Measurements from ENCODE around the gene ARF3. TPM values are rescaled to one million over a fixed set of nuclear protein-coding genes. Genes with fewer than 3 reads are reported as not detected.

The ARF3 gene
- total and polyA plus RNA-seq, 9 of the 15 experiments (the other 6 are each of a cell fraction or from before 2014, with no cell fraction given): 5.9 to 170 (median 64.4) TPM

DNA sequence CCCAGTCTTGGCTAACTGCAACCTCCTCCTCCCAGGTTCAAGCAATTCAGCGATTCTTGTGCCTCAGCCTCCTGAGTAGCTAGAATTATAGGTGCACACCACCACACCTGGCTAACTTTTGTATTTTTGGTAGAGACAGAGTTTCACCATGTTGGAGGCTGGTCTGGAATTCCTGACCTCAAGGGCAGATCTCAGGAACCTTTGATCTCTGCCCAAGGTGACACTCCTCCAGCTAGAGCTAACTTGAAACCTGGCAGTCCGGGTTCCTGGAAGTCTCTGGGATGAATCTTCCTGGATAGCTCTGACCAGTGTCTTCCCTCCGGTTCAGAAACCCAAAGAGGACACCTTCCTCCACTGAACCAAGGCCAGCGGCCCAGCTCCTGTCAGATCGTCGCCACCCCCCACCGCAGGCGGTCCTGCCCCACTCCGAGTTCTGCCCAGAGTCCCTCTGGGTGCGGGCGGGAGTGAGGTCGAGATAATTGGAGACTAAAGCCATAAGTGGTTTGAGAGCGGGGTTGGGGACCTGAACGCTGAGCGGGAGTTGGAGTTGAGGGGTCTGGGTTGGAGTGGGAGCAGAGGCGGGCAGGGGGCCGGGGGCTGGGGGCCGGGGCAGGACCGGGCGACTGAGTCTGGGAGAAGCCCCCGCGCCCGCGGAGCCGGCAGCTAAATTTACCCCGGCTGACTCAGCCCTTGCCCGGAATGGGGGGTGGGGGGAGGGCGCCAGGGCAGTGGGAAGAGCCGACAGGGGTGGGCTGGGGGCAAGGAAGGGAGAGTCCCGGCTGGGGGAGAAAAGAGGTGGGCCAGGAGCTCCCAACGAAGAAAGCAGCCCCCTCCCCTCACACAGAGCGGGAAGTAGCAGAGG is 37.2 kb upstream of the ARF3 start (continued):
- TF ChIP-seq ZNF707 (CRISPR knock-in tag; conservative IDR thresholded peaks at IDR 0.05) (no peak), FOXK1 (CRISPR knock-in tag; IDR thresholded peaks at IDR 0.05; ENCODE audit: borderline replicate concordance) (no peak)

DNA sequence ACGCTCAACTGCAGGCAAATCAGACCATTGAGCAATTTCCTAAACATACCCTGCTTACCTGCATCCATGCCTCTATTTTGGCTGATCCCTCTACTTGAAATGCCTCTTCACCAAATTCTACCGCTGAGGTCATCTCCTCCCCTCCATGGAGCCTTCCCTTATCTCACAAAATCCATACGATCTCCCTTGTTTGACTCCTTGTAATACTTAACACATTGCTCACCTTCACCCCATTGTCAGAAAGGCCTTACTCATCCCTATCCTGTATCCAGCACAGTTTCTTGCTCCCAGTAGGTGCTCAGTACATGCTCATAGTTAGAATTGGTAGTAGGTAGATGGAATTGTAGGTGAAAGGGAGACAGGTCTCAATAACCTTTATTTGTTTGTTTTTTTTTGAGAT is 36.5 kb upstream of the ARF3 start:
- peak in 2 of 4 experiments; percentile 50 to 53 for DNase-seq (ENCODE audit: extremely low read depth in 1 of 4, low spot score in 3 of 4)
- no peak overlapping the region for H3K4me3 ChIP-seq
- H3K27me3 ChIP-seq (ENCODE audit: control insufficient read depth in 2 of 2, insufficient read depth in 2 of 2, low read length in 2 of 2): peaks cover 4 to 5% of the 10 kb centered on the region in 2 experiments; a peak in 1 of 5 replicates
- ChIA-PET CTCF (ENCODE audit: low intra/inter-chr PET ratio) (interaction anchor here (0.6 kb wide), 1 partner anchor 1338 kb away, joined by 3 read pairs; no protein-coding TSS in a partner anchor), POLR2A (interaction anchor here (0.9 to 1.1 kb wide), 3 partner anchors 14 to 137 kb away, joined by 3 read pairs; no protein-coding TSS in a partner anchor)
- no TSS peak for BruUV-seq (replicated peaks)
- no peaks in the 10 kb centered on the region for H3K9me3 ChIP-seq (replicated peaks; ENCODE audit: control insufficient read depth, insufficient read depth, low read depth, low read length)
- in situ Hi-C loops (cut with MboI) (no loop called here), intact Hi-C loops (cut with micrococcal nuclease) (loop anchor here (2.0 to 10.0 kb wide), 2 partner anchors 57 to 241 kb away; no protein-coding TSS in a partner anchor)
- no peaks in the 10 kb centered on the region for H3K9me1 ChIP-seq (ENCODE audit: control insufficient read depth, insufficient read depth, low read length)
- no peak overlapping the region for H3K4me2 ChIP-seq (ENCODE audit: insufficient read depth, low read length)
- FAIRE-seq: peak; percentile 74
- H3K79me2 ChIP-seq (ENCODE audit: control insufficient read depth, insufficient read depth, low read length): peaks cover 4% of the 10 kb centered on the region; the same call in 2 of the 3 replicates
- 18% methylated on average over 3 of the region's 3 CpGs for WGBS (ENCODE audit: insufficient coverage, low coverage, missing lambda C conversion rate)
- peaks cover 2 to 37% of the 10 kb centered on the region in 2 experiments; a peak in 3 of 5 replicates for H3K4me1 ChIP-seq (replicated peaks in 1 of 2; ENCODE audit: control insufficient read depth in 2 of 2, insufficient read depth in 2 of 2, low read length in 2 of 2)
- H4K20me1 ChIP-seq (replicated peaks; ENCODE audit: control insufficient read depth, insufficient read depth, low read length): no peaks in the 10 kb centered on the region
- H3K27ac ChIP-seq (ENCODE audit: extremely low read depth, low read depth, low read length): no peak overlapping the region
- no peak overlapping the region for H3K9ac ChIP-seq (ENCODE audit: insufficient read depth in 1 of 2, low read depth in 2 of 2, low read length in 2 of 2)
- H2AFZ ChIP-seq (ENCODE audit: low read depth, low read length): no peak overlapping the region
- ATAC-seq: no peak
- H3K36me3 ChIP-seq (ENCODE audit: control insufficient read depth, insufficient read depth, low read length): no peaks in the 10 kb centered on the region
- 0 out of 2 replicates have a peak, but pooled peaks have one; percentile 24 for TF ChIP-seq FOSL1 (tag; conservative IDR thresholded peaks at IDR 0.05)
- TF ChIP-seq, protein P1, sequence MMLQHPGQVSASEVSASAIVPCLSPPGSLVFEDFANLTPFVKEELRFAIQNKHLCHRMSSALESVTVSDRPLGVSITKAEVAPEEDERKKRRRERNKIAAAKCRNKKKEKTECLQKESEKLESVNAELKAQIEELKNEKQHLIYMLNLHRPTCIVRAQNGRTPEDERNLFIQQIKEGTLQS (IDR thresholded peaks at IDR 0.05): peak; percentile 47; the same call in 1 of the 2 replicates
- TF ChIP-seq, protein P1 (CRISPR knock-in tag; conservative IDR thresholded peaks at IDR 0.05): no peak
- TF ChIP-seq, protein P2, sequence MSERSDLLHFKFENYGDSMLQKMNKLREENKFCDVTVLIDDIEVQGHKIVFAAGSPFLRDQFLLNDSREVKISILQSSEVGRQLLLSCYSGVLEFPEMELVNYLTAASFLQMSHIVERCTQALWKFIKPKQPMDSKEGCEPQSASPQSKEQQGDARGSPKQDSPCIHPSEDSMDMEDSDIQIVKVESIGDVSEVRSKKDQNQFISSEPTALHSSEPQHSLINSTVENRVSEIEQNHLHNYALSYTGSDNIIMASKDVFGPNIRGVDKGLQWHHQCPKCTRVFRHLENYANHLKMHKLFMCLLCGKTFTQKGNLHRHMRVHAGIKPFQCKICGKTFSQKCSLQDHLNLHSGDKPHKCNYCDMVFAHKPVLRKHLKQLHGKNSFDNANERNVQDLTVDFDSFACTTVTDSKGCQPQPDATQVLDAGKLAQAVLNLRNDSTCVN (CRISPR knock-in tag; IDR thresholded peaks at IDR 0.05): 0 out of 2 replicates have a peak, but pooled peaks have one; percentile 4
- no peak for TF ChIP-seq PHF21A (IDR thresholded peaks at IDR 0.05; ENCODE audit: borderline replicate concordance, low read depth)
- TF ChIP-seq RFX7 (CRISPR knock-in tag; IDR thresholded peaks at IDR 0.05): no peak
- no peak for TF ChIP-seq ZNF134 (CRISPR knock-in tag; conservative IDR thresholded peaks at IDR 0.05)
- TF ChIP-seq, protein P3, sequence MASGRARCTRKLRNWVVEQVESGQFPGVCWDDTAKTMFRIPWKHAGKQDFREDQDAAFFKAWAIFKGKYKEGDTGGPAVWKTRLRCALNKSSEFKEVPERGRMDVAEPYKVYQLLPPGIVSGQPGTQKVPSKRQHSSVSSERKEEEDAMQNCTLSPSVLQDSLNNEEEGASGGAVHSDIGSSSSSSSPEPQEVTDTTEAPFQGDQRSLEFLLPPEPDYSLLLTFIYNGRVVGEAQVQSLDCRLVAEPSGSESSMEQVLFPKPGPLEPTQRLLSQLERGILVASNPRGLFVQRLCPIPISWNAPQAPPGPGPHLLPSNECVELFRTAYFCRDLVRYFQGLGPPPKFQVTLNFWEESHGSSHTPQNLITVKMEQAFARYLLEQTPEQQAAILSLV (tag; IDR thresholded peaks at IDR 0.05): no peak
- 0 out of 2 replicates have a peak, but pooled peaks have one; percentile 8 for TF ChIP-seq CBFA2T3 (IDR thresholded peaks at IDR 0.05)
- TF ChIP-seq, protein P4, sequence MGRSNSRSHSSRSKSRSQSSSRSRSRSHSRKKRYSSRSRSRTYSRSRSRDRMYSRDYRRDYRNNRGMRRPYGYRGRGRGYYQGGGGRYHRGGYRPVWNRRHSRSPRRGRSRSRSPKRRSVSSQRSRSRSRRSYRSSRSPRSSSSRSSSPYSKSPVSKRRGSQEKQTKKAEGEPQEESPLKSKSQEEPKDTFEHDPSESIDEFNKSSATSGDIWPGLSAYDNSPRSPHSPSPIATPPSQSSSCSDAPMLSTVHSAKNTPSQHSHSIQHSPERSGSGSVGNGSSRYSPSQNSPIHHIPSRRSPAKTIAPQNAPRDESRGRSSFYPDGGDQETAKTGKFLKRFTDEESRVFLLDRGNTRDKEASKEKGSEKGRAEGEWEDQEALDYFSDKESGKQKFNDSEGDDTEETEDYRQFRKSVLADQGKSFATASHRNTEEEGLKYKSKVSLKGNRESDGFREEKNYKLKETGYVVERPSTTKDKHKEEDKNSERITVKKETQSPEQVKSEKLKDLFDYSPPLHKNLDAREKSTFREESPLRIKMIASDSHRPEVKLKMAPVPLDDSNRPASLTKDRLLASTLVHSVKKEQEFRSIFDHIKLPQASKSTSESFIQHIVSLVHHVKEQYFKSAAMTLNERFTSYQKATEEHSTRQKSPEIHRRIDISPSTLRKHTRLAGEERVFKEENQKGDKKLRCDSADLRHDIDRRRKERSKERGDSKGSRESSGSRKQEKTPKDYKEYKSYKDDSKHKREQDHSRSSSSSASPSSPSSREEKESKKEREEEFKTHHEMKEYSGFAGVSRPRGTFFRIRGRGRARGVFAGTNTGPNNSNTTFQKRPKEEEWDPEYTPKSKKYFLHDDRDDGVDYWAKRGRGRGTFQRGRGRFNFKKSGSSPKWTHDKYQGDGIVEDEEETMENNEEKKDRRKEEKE (IDR thresholded peaks at IDR 0.05; ENCODE audit: borderline replicate concordance in 1 of 2, control insufficient read depth in 1 of 2, low read depth in 2 of 2, low read length in 1 of 2): no peak

All from K562 (cell line).